GM23338 (cell line): ENCODE data around the gene SMG7. TPM values are rescaled to one million over a fixed set of nuclear protein-coding genes. Genes with fewer than 3 reads are reported as not detected.

Source experiments
- ATAC-seq: fragments of 200-7000 bp; cut with Tn5 transposase; 3 replicates; pipeline ENCODE4 v1.9.1; 2020
- DNase-seq: peaks from one replicate; pipeline ENCODE4 v3.0.0-alpha.2; 2015; ENCODE audit warnings: low spot score
- H2AFZ ChIP-seq: fragments of 200-600 bp; sonication (generic); 2 replicates; pipeline ENCODE4 v1.8.0; 2016; ENCODE audit warnings: antibody characterized with exemption, mild to moderate bottlenecking, moderate library complexity
- H3F3A ChIP-seq: fragments of 200-600 bp; sonication (generic); replicated peaks from 2 replicates; pipeline ENCODE4 v1.8.0; 2017; ENCODE audit warnings: antibody characterized with exemption, mixed run types, low read depth
- H3K27ac ChIP-seq: fragments of 200-600 bp; sonication (generic); 2 replicates; pipeline ENCODE4 v1.6.1; 2016; ENCODE audit warnings: low read depth
- H3K27me3 ChIP-seq: fragments of 200-600 bp; sonication (generic); 2 replicates; pipeline ENCODE4 v1.8.0; 2016; ENCODE audit warnings: mild to moderate bottlenecking, mixed run types, moderate library complexity; ENCODE audit not compliant: insufficient read depth
- H3K36me3 ChIP-seq: fragments of 200-600 bp; sonication (generic); 2 replicates; pipeline ENCODE4 v1.8.0; 2016; ENCODE audit warnings: mild to moderate bottlenecking; ENCODE audit not compliant: insufficient read depth
- H3K4me1 ChIP-seq: fragments of 200-600 bp; sonication (generic); 2 replicates; pipeline ENCODE4 v1.8.0; 2016; ENCODE audit warnings: mild to moderate bottlenecking, moderate library complexity; ENCODE audit not compliant: insufficient read depth
- H3K4me2 ChIP-seq: fragments of 200-600 bp; sonication (generic); 2 replicates; pipeline ENCODE4 v1.7.1; 2017; ENCODE audit warnings: mixed run types
- H3K4me3 ChIP-seq: fragments of 200-600 bp; sonication (generic); 2 replicates; pipeline ENCODE4 v1.6.1; 2016; ENCODE audit warnings: mixed run types
- H3K79me2 ChIP-seq: fragments of 200-600 bp; sonication (generic); replicated peaks from 2 replicates; pipeline ENCODE4 v1.8.0; 2017; ENCODE audit warnings: mild to moderate bottlenecking; ENCODE audit not compliant: insufficient read depth
- H3K9me2 ChIP-seq: fragments of 200-600 bp; sonication (generic); 2 replicates; pipeline ENCODE4 v1.8.0; 2017; ENCODE audit not compliant: insufficient read depth
- H4K20me1 ChIP-seq: fragments of 200-600 bp; sonication (generic); replicated peaks from 2 replicates; pipeline ENCODE4 v1.8.0; 2017; ENCODE audit warnings: mild to moderate bottlenecking; ENCODE audit not compliant: insufficient read depth
- H3K27ac Mint-ChIP-seq: 2 replicates; pipeline ENCODE4 v1.8.0; 2020; ENCODE audit warnings: inconsistent platforms, mild to moderate bottlenecking, moderate library complexity, mixed read lengths
- H3K27me3 Mint-ChIP-seq: 3 replicates; pipeline ENCODE4 v1.8.0; 2022; ENCODE audit warnings: low read depth, mild to moderate bottlenecking, moderate library complexity, mixed read lengths, inconsistent platforms; ENCODE audit not compliant: insufficient read depth, poor library complexity
- H3K36me3 Mint-ChIP-seq: 3 replicates; pipeline ENCODE4 v1.8.0; 2021; ENCODE audit warnings: low read depth, mild to moderate bottlenecking, inconsistent platforms, moderate library complexity, mixed read lengths
- H3K4me1 Mint-ChIP-seq: 3 replicates; pipeline ENCODE4 v1.8.0; 2020; ENCODE audit warnings: mild to moderate bottlenecking, inconsistent platforms, mixed read lengths
- H3K4me3 Mint-ChIP-seq: 3 replicates; pipeline ENCODE4 v1.8.0; 2021; ENCODE audit warnings: moderate library complexity, mild to moderate bottlenecking, inconsistent platforms, mixed read lengths
- H3K9me3 Mint-ChIP-seq: 3 replicates; pipeline ENCODE4 v1.8.0; 2020; ENCODE audit warnings: moderate library complexity, mild to moderate bottlenecking, inconsistent platforms, mixed read lengths
- CREB1 ChIP-seq: fragments of 250-450 bp; sonication (Bioruptor Pico); IDR thresholded peaks from 2 replicates; pipeline ENCODE4 v1.5.0; 2020; ENCODE audit warnings: low read depth, mild to moderate bottlenecking, moderate library complexity
- ETS1 ChIP-seq: IDR thresholded peaks from 2 replicates; pipeline ENCODE4 v1.6.1; 2016; ENCODE audit warnings: antibody characterized with exemption
- EZH2 ChIP-seq: fragments of 200-600 bp; sonication (generic); IDR thresholded peaks from one replicate; pipeline ENCODE4 v1.8.0; 2017; ENCODE audit warnings: antibody characterized with exemption, mild to moderate bottlenecking, low read depth; ENCODE audit not compliant: unreplicated experiment
- NANOG ChIP-seq: IDR thresholded peaks from 2 replicates; pipeline ENCODE4 v1.6.1; 2016; ENCODE audit warnings: antibody characterized with exemption, borderline replicate concordance
- STAT1 ChIP-seq: IDR thresholded peaks from one replicate; pipeline ENCODE4 v1.6.1; 2016; ENCODE audit warnings: antibody characterized with exemption; ENCODE audit not compliant: unreplicated experiment
- ZNF331 ChIP-seq: fragments of 250-450 bp; sonication (Bioruptor Pico); IDR thresholded peaks from 2 replicates; pipeline ENCODE4 v1.5.0; 2020; ENCODE audit warnings: low read depth, mild to moderate bottlenecking, moderate library complexity
- ZNF462 ChIP-seq: fragments of 250-450 bp; sonication (Bioruptor Pico); IDR thresholded peaks from 2 replicates; pipeline ENCODE4 v1.5.0; 2020; ENCODE audit warnings: mild to moderate bottlenecking, moderate library complexity
- polyA plus RNA-seq: library from polyadenylated mRNA; unstranded; fragments of >200 nt; fragmentation: Nextera tagmentation; extraction: Ambion mirVana; gene quantifications from 2 replicates; pipeline ENCODE4 v1.2.1, GENCODE V29; 2016
- total RNA-seq: library from RNA; depleted of rRNA; stranded (reverse); fragments of >200 nt; shearing (Covaris generic); gene quantifications from 2 replicates; pipeline ENCODE4 v1.2.3, GENCODE V29; 2014

SMG7 gene
- total and polyA plus RNA-seq, 2 experiments from 2014 or later: 33.0 to 79.4 TPM

- TF ChIP-seq ZNF462 (CRISPR knock-in tag): no peak
- no peak for TF ChIP-seq ZNF331 (CRISPR knock-in tag)
- TF ChIP-seq CREB1: no peak
- TF ChIP-seq ETS1: no peak
- no peak for TF ChIP-seq NANOG
- no peak for TF ChIP-seq EZH2
Measured at GRCh38 chr1:183592733-183593132, 120.4 kb downstream of the SMG7 start (continued).

GRCh38 chr1:183593356-183593755 lies 121.1 kb downstream of the SMG7 start:
- ATAC-seq: no peak
- peaks cover 5% of the 10 kb centered on the region for H3K27me3 Mint-ChIP-seq
- no peak for TF ChIP-seq ZNF462 (CRISPR knock-in tag)
- no peak for TF ChIP-seq STAT1

More at GRCh38 chr1:183593356-183593755, 121.1 kb downstream of the SMG7 start:
- H2AFZ ChIP-seq: peak overlapping the region; percentile 80
- H4K20me1 ChIP-seq: no peaks in the 10 kb centered on the region
- H3K4me3 ChIP-seq: no peak overlapping the region
- DNase-seq: no peak
- no peaks in the 10 kb centered on the region for H3K79me2 ChIP-seq
- no peaks in the 10 kb centered on the region for H3K36me3 ChIP-seq
- no peaks in the 10 kb centered on the region for H3F3A ChIP-seq
- H3K9me2 ChIP-seq: no peaks in the 10 kb centered on the region
- Mint-ChIP-seq H3K27ac (no peak overlapping the region), H3K9me3 (no peaks in the 10 kb centered on the region; the same call in 2 of the 3 replicates), H3K4me1 (peaks cover 20% of the 10 kb centered on the region), H3K4me3 (no peak overlapping the region), H3K36me3 (no peaks in the 10 kb centered on the region)
- no peak overlapping the region for H3K4me2 ChIP-seq
- H3K4me1 ChIP-seq: peaks cover 20% of the 10 kb centered on the region
- no peaks in the 10 kb centered on the region for H3K27me3 ChIP-seq
- H3K27ac ChIP-seq: no peak overlapping the region
